Diencephalon (tissue), 1 donor: ENCODE measurements around the gene ARFGEF2. TPM values are rescaled to one million over a fixed set of nuclear protein-coding genes. Genes with fewer than 3 reads are reported as not detected.

Source experiments
- small RNA-seq: library from RNA; depleted of rRNA; stranded (forward); fragments of <200 nt; gene quantifications from one replicate; pipeline ENCODE3, GENCODE V24; 2014
- total RNA-seq: library from RNA; depleted of rRNA; stranded (reverse); fragments of >200 nt; gene quantifications from one replicate; pipeline ENCODE4 v1.2.3, GENCODE V29; 2014

Gene ARFGEF2
- 40.4 TPM for total RNA-seq

DNA sequence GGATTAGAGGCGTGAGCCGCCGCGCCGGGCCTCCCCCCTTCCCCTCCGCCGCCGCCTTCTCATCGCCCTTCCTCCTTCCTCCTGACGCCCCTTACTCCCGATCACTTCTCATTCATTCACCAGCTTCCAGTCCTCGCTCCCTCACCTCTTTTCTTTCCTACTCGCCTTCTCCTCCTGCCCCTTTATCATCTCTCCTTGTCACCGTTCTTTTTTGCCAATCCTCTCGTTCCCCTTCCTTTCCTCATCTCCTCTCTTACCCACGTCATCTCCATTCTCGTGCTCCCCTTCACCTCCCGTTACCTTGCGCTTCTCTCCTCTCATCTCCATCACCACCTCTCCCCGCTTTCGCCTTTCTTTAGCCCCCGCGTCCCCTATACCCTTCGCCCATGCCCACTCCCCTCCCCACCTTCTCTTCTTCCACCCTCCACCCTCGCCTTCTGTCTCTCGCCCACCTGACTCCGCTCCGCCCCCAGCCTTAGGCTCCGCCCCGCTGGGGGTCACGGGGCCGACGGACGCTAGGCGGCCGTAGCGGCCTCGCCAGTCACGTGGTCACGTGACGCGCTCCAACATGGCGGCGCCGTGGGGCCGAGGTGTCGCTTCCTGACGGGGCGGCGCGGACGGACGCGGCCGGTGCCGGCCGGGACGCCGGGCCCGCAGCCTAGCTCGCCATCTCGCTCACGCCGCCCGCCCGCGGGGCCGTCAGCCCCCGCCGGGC is at the start of gene ARFGEF2:
Gene ARFGEF2, plus strand, starts transcription at position 544 of the 715 bp plus-strand sequence. CDS start 179 bp downstream, outside the sequence.

DNA sequence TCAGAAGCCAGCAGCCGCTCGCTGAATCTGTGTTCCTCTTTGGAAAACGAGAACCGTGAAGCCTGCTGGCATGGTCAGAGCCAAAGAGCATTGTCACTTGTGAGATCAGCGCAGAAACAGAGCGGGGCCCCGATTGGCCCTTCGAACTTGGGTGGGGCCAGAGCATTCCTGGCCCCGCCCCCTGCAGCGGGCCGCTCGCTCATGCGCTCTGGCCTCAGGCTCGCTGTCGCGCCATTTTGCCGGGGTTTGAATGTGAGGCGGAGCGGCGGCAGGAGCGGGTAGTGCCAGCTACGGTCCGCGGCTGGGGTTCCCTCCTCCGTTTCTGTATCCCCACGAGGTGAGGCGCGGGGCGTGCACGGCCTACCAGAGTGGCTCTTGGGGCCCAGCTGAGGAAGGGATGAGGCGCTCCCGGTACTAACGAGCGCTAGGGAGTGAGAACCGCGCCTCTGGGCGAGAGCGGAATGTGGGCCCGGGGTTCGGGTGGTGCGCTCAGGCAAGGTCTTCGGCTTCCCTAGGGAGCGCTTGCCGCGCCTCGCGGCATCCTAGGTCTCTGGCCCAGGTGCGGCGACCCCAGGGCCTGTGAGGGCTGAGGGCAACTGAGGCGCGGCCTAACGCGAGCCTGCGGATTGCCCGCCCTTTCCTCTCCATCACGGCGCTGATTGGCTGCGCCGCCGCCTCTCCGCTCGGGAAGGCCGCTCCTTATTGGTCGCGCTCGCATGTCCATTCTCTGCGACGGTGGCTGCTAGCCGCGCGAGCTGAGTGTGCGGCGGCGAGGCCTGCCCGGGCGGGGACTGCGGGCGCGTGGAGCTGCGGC is 124.8 kb downstream of the ARFGEF2 start, which contains the start of gene CSE1L:
Gene CSE1L, plus strand, starts transcription at position 226 of the 814 bp plus-strand sequence. CDS start 12,152 bp downstream, outside the sequence.

Small RNA genes within 50 kb of the gene (small RNA-seq; reads per million reads assigned to genes)
- not detected for gene SNAP23P1

Other genes starting within 250 kb of the ARFGEF2 start
- 36.7 TPM for gene PREX1, start 93.7 kb upstream of the ARFGEF2 start, total RNA-seq
- 129 TPM for gene CSE1L, start 124.6 kb downstream of the ARFGEF2 start, total RNA-seq